ENCODE results near the gene PRPH2. TPM values are rescaled to one million over a fixed set of nuclear protein-coding genes. Genes with fewer than 3 reads are reported as not detected.
"Not testable (repeated sequence)": the region's sequence is repeated elsewhere in the genome, so short reads cannot be mapped to it uniquely, and the experiment has no call there.

Gene PRPH2
- total RNA-seq, 1 experiment from 2014 or later, result not detected

DNA sequence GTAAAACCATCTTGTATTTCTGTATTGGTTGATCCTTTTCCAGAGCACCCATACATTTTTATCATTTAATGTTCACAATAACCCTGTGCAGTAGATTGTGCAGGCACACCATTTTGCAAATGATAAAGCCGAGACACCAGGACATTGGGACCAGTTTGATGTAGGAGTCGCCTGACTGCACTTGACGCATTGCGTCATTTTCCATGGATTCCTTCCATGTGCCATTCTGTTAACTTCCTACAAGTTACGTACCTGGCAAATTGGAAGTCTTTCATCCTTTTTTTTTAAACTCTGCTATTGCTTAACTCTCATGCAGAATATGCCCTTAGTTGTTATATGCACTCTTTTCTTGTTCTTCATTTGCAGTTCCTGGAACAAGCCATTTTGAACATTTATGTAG lies 43.0 kb downstream of the PRPH2 start:
- no peak for TF ChIP-seq TCF7L2 (IDR thresholded peaks at IDR 0.05; ENCODE audit: low read depth, low read length)
- TF ChIP-seq, protein P1, sequence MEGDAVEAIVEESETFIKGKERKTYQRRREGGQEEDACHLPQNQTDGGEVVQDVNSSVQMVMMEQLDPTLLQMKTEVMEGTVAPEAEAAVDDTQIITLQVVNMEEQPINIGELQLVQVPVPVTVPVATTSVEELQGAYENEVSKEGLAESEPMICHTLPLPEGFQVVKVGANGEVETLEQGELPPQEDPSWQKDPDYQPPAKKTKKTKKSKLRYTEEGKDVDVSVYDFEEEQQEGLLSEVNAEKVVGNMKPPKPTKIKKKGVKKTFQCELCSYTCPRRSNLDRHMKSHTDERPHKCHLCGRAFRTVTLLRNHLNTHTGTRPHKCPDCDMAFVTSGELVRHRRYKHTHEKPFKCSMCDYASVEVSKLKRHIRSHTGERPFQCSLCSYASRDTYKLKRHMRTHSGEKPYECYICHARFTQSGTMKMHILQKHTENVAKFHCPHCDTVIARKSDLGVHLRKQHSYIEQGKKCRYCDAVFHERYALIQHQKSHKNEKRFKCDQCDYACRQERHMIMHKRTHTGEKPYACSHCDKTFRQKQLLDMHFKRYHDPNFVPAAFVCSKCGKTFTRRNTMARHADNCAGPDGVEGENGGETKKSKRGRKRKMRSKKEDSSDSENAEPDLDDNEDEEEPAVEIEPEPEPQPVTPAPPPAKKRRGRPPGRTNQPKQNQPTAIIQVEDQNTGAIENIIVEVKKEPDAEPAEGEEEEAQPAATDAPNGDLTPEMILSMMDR (IDR thresholded peaks at IDR 0.05), result no peak
- TF ChIP-seq SIN3A (IDR thresholded peaks at IDR 0.05; ENCODE audit: borderline replicate concordance, insufficient read depth, low read depth, low read length), result no peak
- intact Hi-C loops (cut with micrococcal nuclease; ENCODE audit: unreplicated experiment), result no loop called here
- no peaks in the 10 kb centered on the region for H3K4me1 ChIP-seq (ENCODE audit: control insufficient read depth, insufficient read depth, low read length)
- H3K27ac ChIP-seq (ENCODE audit: low read length), result no peak overlapping the region
- H3K9me3 ChIP-seq (ENCODE audit: control insufficient read depth, insufficient read depth, low read depth, low read length), result no peaks in the 10 kb centered on the region
- ATAC-seq, result no peak
- no TSS peak for BruUV-seq (replicated peaks)
- H3K4me3 ChIP-seq (ENCODE audit: low read depth in 2 of 2, low read length in 2 of 2), result no peak overlapping the region
- CTCF ChIA-PET, result no interaction called here
- no peak for DNase-seq (ENCODE audit: low read depth, low spot score)
- in situ Hi-C loops (cut with HindIII; ENCODE audit: low pct_unique_long_range_greater_than_20kb, low sequenced_read_pairs), result no loop called here
- POLR2A ChIA-PET, result no interaction called here
- H3K27me3 ChIP-seq (ENCODE audit: control insufficient read depth, insufficient read depth, low read length), result no peaks in the 10 kb centered on the region
- H3K36me3 ChIP-seq (ENCODE audit: control insufficient read depth, insufficient read depth, low read length), result peaks cover 41% of the 10 kb centered on the region

DNA sequence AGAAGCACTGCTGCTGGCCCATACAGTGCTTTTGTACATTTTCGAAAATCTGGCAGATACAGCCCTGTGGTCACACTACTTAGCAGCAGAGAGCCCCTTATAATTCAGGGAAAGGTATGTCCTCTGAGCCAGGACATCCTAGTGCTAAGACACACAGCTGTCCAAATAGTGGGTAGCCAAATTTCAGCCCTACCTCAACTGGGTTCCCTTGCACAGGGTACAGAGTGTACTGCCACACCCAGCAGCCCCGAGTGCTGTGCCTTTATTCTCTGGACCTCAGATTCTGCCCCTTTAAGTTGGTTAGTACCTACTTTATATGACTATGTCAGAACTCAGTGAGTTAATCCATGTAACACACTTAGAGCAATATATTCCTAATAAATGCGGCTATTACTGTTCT lies 47.6 kb downstream of the PRPH2 start:
- no peak overlapping the region for H3K4me3 ChIP-seq (ENCODE audit: low read depth in 2 of 2, low read length in 2 of 2)
- no peaks in the 10 kb centered on the region for H3K27me3 ChIP-seq (ENCODE audit: control insufficient read depth, insufficient read depth, low read length)
- ChIA-PET POLR2A (no interaction called here), CTCF (no interaction called here)
- no peak for DNase-seq (ENCODE audit: low read depth, low spot score)
- no peaks in the 10 kb centered on the region for H3K9me3 ChIP-seq (ENCODE audit: control insufficient read depth, insufficient read depth, low read depth, low read length)
- H3K27ac ChIP-seq (ENCODE audit: low read length), result no peak overlapping the region
- intact Hi-C loops (cut with micrococcal nuclease; ENCODE audit: unreplicated experiment) (no loop called here), in situ Hi-C loops (cut with HindIII; ENCODE audit: low pct_unique_long_range_greater_than_20kb, low sequenced_read_pairs) (no loop called here)
- TF ChIP-seq, protein P2, sequence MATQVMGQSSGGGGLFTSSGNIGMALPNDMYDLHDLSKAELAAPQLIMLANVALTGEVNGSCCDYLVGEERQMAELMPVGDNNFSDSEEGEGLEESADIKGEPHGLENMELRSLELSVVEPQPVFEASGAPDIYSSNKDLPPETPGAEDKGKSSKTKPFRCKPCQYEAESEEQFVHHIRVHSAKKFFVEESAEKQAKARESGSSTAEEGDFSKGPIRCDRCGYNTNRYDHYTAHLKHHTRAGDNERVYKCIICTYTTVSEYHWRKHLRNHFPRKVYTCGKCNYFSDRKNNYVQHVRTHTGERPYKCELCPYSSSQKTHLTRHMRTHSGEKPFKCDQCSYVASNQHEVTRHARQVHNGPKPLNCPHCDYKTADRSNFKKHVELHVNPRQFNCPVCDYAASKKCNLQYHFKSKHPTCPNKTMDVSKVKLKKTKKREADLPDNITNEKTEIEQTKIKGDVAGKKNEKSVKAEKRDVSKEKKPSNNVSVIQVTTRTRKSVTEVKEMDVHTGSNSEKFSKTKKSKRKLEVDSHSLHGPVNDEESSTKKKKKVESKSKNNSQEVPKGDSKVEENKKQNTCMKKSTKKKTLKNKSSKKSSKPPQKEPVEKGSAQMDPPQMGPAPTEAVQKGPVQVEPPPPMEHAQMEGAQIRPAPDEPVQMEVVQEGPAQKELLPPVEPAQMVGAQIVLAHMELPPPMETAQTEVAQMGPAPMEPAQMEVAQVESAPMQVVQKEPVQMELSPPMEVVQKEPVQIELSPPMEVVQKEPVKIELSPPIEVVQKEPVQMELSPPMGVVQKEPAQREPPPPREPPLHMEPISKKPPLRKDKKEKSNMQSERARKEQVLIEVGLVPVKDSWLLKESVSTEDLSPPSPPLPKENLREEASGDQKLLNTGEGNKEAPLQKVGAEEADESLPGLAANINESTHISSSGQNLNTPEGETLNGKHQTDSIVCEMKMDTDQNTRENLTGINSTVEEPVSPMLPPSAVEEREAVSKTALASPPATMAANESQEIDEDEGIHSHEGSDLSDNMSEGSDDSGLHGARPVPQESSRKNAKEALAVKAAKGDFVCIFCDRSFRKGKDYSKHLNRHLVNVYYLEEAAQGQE (IDR thresholded peaks at IDR 0.05; ENCODE audit: insufficient read depth in 1 of 2, low read depth in 2 of 2, low read length in 1 of 2), result no peak
- TF ChIP-seq, protein P1 (IDR thresholded peaks at IDR 0.05), result no peak
- TF ChIP-seq SIN3A (IDR thresholded peaks at IDR 0.05; ENCODE audit: borderline replicate concordance, insufficient read depth, low read depth, low read length) (no peak), TCF7L2 (IDR thresholded peaks at IDR 0.05; ENCODE audit: low read depth, low read length) (no peak), POLR2AphosphoS5 (IDR thresholded peaks at IDR 0.05; ENCODE audit: low read depth, low read length) (no peak)
- no TSS peak for BruUV-seq (replicated peaks)
- ATAC-seq, result no peak
- peaks cover 37% of the 10 kb centered on the region for H3K36me3 ChIP-seq (ENCODE audit: control insufficient read depth, insufficient read depth, low read length)
- no peaks in the 10 kb centered on the region for H3K4me1 ChIP-seq (ENCODE audit: control insufficient read depth, insufficient read depth, low read length)

DNA sequence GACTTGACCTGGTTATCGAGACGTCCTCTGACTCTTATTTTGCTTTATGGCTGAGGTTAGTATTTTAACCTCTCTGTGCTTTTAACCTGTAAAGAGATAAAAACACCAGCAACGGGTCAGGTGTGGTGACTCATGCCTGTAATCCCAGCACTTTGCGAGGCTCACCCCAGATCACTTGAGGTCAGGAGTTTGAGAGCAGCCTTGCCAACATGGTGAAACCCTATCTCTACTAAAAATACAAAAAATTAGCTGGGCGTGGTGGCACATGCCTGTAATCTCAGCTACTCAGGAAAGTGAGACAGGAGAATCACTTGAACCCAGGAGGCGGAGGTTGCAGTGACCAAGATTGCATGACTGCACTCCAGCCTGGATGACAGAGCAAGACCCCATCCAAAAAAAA lies 48.0 kb downstream of the PRPH2 start:
- DNase-seq (ENCODE audit: low read depth, low spot score); in situ Hi-C loops (cut with HindIII; ENCODE audit: low pct_unique_long_range_greater_than_20kb, low sequenced_read_pairs); CTCF ChIA-PET; H3K9me3 ChIP-seq (ENCODE audit: control insufficient read depth, insufficient read depth, low read depth, low read length); intact Hi-C loops (cut with micrococcal nuclease; ENCODE audit: unreplicated experiment); POLR2A ChIA-PET; H3K27me3 ChIP-seq (ENCODE audit: control insufficient read depth, insufficient read depth, low read length); H3K4me1 ChIP-seq (ENCODE audit: control insufficient read depth, insufficient read depth, low read length); H3K4me3 ChIP-seq (ENCODE audit: low read depth in 2 of 2, low read length in 2 of 2); ATAC-seq; H3K27ac ChIP-seq (ENCODE audit: low read length); BruUV-seq (replicated peaks): not testable (repeated sequence)
- peaks cover 34% of the 10 kb centered on the region for H3K36me3 ChIP-seq (ENCODE audit: control insufficient read depth, insufficient read depth, low read length)

Measured in Panc1 (cell line).